ENCODE data around the gene GATD1. TPM values are rescaled to one million over a fixed set of nuclear protein-coding genes. Genes with fewer than 3 reads are reported as not detected.

The GATD1 gene
- total RNA-seq, 1 experiment from 2014 or later, result 91.5 TPM

- no TSS peak for BruUV-seq (replicated peaks)
- peak in 1 of 2 experiments; percentile 28 for DNase-seq
- peaks cover 13% of the 10 kb centered on the region for H3K4me1 ChIP-seq
- no peak overlapping the region for H3K27ac Mint-ChIP-seq (ENCODE audit: unreplicated experiment)
- peak overlapping the region; percentile 80 for H3K4me3 Mint-ChIP-seq (ENCODE audit: unreplicated experiment)
- ChIA-PET CTCF (interaction anchor here (0.6 to 0.8 kb wide), 2 partner anchors 69 to 71 kb away, joined by 4 to 7 read pairs; no protein-coding TSS in a partner anchor), POLR2A (no interaction called here)
- no peak overlapping the region for H3K4me3 ChIP-seq (ENCODE audit: low read depth, low read length)
- H3K27me3 Mint-ChIP-seq (ENCODE audit: insufficient read depth, unreplicated experiment), result no peaks in the 10 kb centered on the region
- H3K36me3 ChIP-seq (ENCODE audit: control insufficient read depth, insufficient read depth, low read length), result peaks cover 3% of the 10 kb centered on the region
- intact Hi-C loops (cut with micrococcal nuclease; ENCODE audit: unreplicated experiment), result no loop called here
- no peaks in the 10 kb centered on the region for H3K9me3 Mint-ChIP-seq (ENCODE audit: unreplicated experiment)
- H3K36me3 Mint-ChIP-seq (ENCODE audit: insufficient read depth, unreplicated experiment), result peaks cover 44% of the 10 kb centered on the region
- H3K4me1 Mint-ChIP-seq (ENCODE audit: low read depth, unreplicated experiment), result no peaks in the 10 kb centered on the region
- TF ChIP-seq, protein P1, sequence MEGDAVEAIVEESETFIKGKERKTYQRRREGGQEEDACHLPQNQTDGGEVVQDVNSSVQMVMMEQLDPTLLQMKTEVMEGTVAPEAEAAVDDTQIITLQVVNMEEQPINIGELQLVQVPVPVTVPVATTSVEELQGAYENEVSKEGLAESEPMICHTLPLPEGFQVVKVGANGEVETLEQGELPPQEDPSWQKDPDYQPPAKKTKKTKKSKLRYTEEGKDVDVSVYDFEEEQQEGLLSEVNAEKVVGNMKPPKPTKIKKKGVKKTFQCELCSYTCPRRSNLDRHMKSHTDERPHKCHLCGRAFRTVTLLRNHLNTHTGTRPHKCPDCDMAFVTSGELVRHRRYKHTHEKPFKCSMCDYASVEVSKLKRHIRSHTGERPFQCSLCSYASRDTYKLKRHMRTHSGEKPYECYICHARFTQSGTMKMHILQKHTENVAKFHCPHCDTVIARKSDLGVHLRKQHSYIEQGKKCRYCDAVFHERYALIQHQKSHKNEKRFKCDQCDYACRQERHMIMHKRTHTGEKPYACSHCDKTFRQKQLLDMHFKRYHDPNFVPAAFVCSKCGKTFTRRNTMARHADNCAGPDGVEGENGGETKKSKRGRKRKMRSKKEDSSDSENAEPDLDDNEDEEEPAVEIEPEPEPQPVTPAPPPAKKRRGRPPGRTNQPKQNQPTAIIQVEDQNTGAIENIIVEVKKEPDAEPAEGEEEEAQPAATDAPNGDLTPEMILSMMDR (IDR thresholded peaks at IDR 0.05; ENCODE audit: insufficient read depth in 1 of 2, low read depth in 1 of 2, low read length in 1 of 2, severe bottlenecking in 1 of 2, unreplicated experiment in 1 of 2), result no peak
- H3K9me3 ChIP-seq, result no peaks in the 10 kb centered on the region
- H3K27me3 ChIP-seq (replicated peaks; ENCODE audit: control insufficient read depth, insufficient read depth, low read length), result no peaks in the 10 kb centered on the region
Measured at GRCh38 chr11:774873-775592, 2.3 kb downstream of the GATD1 start.

DNA sequence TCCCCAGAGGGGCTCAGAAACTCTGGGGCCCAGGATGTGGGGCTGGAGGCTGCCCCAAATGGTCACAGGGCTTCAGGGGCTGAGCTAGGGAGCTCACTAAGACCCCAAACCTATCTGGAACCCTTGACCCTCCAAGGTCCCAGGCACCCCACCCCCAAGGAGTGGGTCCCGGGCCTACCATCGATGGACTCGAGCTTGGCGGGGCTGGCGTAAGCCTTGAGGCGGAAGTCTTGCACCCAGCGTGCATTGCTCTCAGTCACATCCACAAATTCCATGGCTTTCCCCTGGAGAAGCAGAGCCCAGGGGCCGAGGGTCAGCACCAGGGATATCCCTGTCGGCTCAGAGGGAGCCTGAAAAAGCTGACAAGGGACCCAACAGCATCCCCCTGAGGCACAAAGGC, 3.5 kb downstream of the GATD1 start:
- Histone ChIP-seq H3K4me3 (ENCODE audit: low read depth, low read length) (no peak overlapping the region), H3K36me3 (ENCODE audit: control insufficient read depth, insufficient read depth, low read length) (peaks cover 4% of the 10 kb centered on the region), H3K9me3 (no peaks in the 10 kb centered on the region), H3K4me1 (peaks cover 13% of the 10 kb centered on the region), H3K27me3 (replicated peaks; ENCODE audit: control insufficient read depth, insufficient read depth, low read length) (no peaks in the 10 kb centered on the region)
- ChIA-PET POLR2A (no interaction called here), CTCF (no interaction called here)
- no TSS peak for BruUV-seq (replicated peaks)
- no peaks in the 10 kb centered on the region for H3K4me1 Mint-ChIP-seq (ENCODE audit: low read depth, unreplicated experiment)
- peaks cover 45% of the 10 kb centered on the region for H3K36me3 Mint-ChIP-seq (ENCODE audit: insufficient read depth, unreplicated experiment)
- intact Hi-C loops (cut with micrococcal nuclease; ENCODE audit: unreplicated experiment), result no loop called here
- no peaks in the 10 kb centered on the region for H3K27me3 Mint-ChIP-seq (ENCODE audit: insufficient read depth, unreplicated experiment)
- H3K4me3 Mint-ChIP-seq (ENCODE audit: unreplicated experiment), result no peak overlapping the region
- TF ChIP-seq, protein P1 (IDR thresholded peaks at IDR 0.05; ENCODE audit: insufficient read depth in 1 of 2, low read depth in 1 of 2, low read length in 1 of 2, severe bottlenecking in 1 of 2, unreplicated experiment in 1 of 2), result no peak
- no peaks in the 10 kb centered on the region for H3K9me3 Mint-ChIP-seq (ENCODE audit: unreplicated experiment)
- DNase-seq, result no peak
- no peak overlapping the region for H3K27ac Mint-ChIP-seq (ENCODE audit: unreplicated experiment)

DNA sequence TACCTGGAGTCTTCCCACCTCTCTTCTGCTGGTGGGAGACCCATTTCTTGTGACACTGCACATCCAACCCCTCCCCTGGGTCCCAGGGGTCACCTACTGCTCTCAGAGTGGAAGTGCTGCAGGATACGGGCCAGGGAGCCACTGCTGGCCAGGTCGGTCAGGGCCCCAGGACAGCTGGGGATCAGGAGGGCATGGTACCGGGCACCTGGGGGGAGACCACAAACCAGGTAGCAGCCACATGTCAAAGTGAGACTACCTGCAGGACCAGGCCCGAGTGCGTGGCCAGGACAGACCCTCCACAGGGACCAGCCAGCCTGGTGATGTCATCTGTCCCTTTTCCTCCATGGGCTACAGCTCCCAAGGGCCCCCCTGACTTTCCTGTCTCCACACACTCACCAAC, 3.9 kb downstream of the GATD1 start:
- Mint-ChIP-seq H3K9me3 (ENCODE audit: unreplicated experiment) (no peaks in the 10 kb centered on the region), H3K4me1 (ENCODE audit: low read depth, unreplicated experiment) (no peaks in the 10 kb centered on the region), H3K4me3 (ENCODE audit: unreplicated experiment) (no peak overlapping the region), H3K36me3 (ENCODE audit: insufficient read depth, unreplicated experiment) (peaks cover 46% of the 10 kb centered on the region), H3K27me3 (ENCODE audit: insufficient read depth, unreplicated experiment) (no peaks in the 10 kb centered on the region), H3K27ac (ENCODE audit: unreplicated experiment) (no peak overlapping the region)
- Histone ChIP-seq H3K4me3 (ENCODE audit: low read depth, low read length) (no peak overlapping the region), H3K4me1 (peaks cover 11% of the 10 kb centered on the region), H3K27me3 (replicated peaks; ENCODE audit: control insufficient read depth, insufficient read depth, low read length) (no peaks in the 10 kb centered on the region), H3K9me3 (no peaks in the 10 kb centered on the region), H3K36me3 (ENCODE audit: control insufficient read depth, insufficient read depth, low read length) (peaks cover 4% of the 10 kb centered on the region)
- peak in 1 of 2 experiments; percentile 30 for DNase-seq
- POLR2A ChIA-PET, result no interaction called here
- intact Hi-C loops (cut with micrococcal nuclease; ENCODE audit: unreplicated experiment), result no loop called here
- CTCF ChIA-PET, result no interaction called here
- BruUV-seq (replicated peaks), result no TSS peak
- TF ChIP-seq, protein P1 (IDR thresholded peaks at IDR 0.05; ENCODE audit: insufficient read depth in 1 of 2, low read depth in 1 of 2, low read length in 1 of 2, severe bottlenecking in 1 of 2, unreplicated experiment in 1 of 2), result no peak

Measured in Caco-2 (cell line).